Neural cell (in vitro differentiated cells): Measurements from ENCODE around the gene CFAP68. TPM values are rescaled to one million over a fixed set of nuclear protein-coding genes. Genes with fewer than 3 reads are reported as not detected.
A peak's percentile ranks its signal among the peaks of the same experiment; 100 is the strongest.

Experiments used
- H2AFZ ChIP-seq: fragments of 200-600, 300-800 bp; sonication (generic), shearing (Covaris generic); 2 replicates; pipeline ENCODE4 v1.6.0; 2014; ENCODE audit warnings: low read depth, mild to moderate bottlenecking, antibody characterized with exemption, low read length, moderate library complexity
- H3F3A ChIP-seq: fragments of 200-600 bp; shearing (Covaris generic); 2 replicates; pipeline ENCODE4 v1.6.1; 2016; ENCODE audit warnings: mild to moderate bottlenecking, moderate library complexity, mixed read lengths, antibody characterized with exemption, low read length; ENCODE audit not compliant: insufficient read depth, poor library complexity, severe bottlenecking
- H3K27ac ChIP-seq: fragments of 200-600, 300-800 bp; sonication (generic), shearing (Covaris generic); 2 replicates; pipeline ENCODE4 v1.5.1; 2014; ENCODE audit warnings: mild to moderate bottlenecking, low read length, moderate library complexity
- H3K27me3 ChIP-seq: fragments of 300-800, 200-600 bp; sonication (generic), shearing (Covaris generic); 2 replicates; pipeline ENCODE4 v1.6.0; 2014; ENCODE audit warnings: mild to moderate bottlenecking, low read depth, low read length, moderate library complexity; ENCODE audit not compliant: insufficient read depth
- H3K36me3 ChIP-seq: fragments of 300-800, 200-600 bp; sonication (generic), shearing (Covaris generic); 2 replicates; pipeline ENCODE4 v1.5.1; 2014; ENCODE audit warnings: mild to moderate bottlenecking, antibody characterized with exemption, low read length, moderate library complexity; ENCODE audit not compliant: insufficient read depth
- H3K4me2 ChIP-seq: fragments of 300-800, 200-600 bp; sonication (generic), shearing (Covaris generic); 2 replicates; pipeline ENCODE4 v1.6.0; 2014; ENCODE audit warnings: mild to moderate bottlenecking, low read length
- H3K4me3 ChIP-seq: fragments of 300-800, 200-600 bp; sonication (generic), shearing (Covaris generic); 2 replicates; pipeline ENCODE4 v1.5.1; 2014; ENCODE audit warnings: mild to moderate bottlenecking, low read length, moderate library complexity
- H3K79me2 ChIP-seq: fragments of 200-600 bp; shearing (Covaris generic); replicated peaks from 2 replicates; pipeline ENCODE4 v1.6.0; 2014; ENCODE audit warnings: mild to moderate bottlenecking, low read length, moderate library complexity; ENCODE audit not compliant: insufficient read depth
- H3K9ac ChIP-seq: fragments of 300-800, 200-600 bp; sonication (generic), shearing (Covaris generic); 2 replicates; pipeline ENCODE4 v1.6.1; 2016; ENCODE audit warnings: mild to moderate bottlenecking, low read length, mixed read lengths
- H3K9me2 ChIP-seq: fragments of 200-600 bp; shearing (Covaris generic); 2 replicates; pipeline ENCODE4 v1.6.1; 2016; ENCODE audit warnings: mild to moderate bottlenecking, low read length, mixed read lengths; ENCODE audit not compliant: insufficient read depth
- H3K9me3 ChIP-seq: fragments of 200-600, 300-800 bp; sonication (generic), shearing (Covaris generic); 2 replicates; pipeline ENCODE4 v1.6.1; 2016; ENCODE audit warnings: mild to moderate bottlenecking, mixed run types, low read length, moderate library complexity, mixed read lengths
- H4K20me1 ChIP-seq: fragments of 200-600 bp; shearing (Covaris generic); 2 replicates; pipeline ENCODE4 v1.6.1; 2016; ENCODE audit warnings: mild to moderate bottlenecking, mixed run types; ENCODE audit not compliant: insufficient read depth
- CTCF ChIP-seq: fragments of 450-650 bp; IDR thresholded peaks from 2 replicates; pipeline ENCODE4 v1.5.1; 2014; ENCODE audit warnings: antibody characterized with exemption, mild to moderate bottlenecking, moderate library complexity; ENCODE audit not compliant: poor library complexity, severe bottlenecking
- EP300 ChIP-seq: fragments of 450-650 bp; conservative IDR thresholded peaks from 2 replicates; pipeline ENCODE4 v1.6.1; 2014; ENCODE audit warnings: antibody characterized with exemption, mild to moderate bottlenecking, moderate library complexity; ENCODE audit not compliant: poor library complexity, severe bottlenecking
- EZH2 ChIP-seq: fragments of 200-600, 300-800 bp; shearing (Covaris generic), sonication (generic); IDR thresholded peaks from 2 replicates; pipeline ENCODE4 v1.6.1; 2014; ENCODE audit warnings: antibody characterized with exemption, low read length, borderline replicate concordance, mild to moderate bottlenecking; ENCODE audit not compliant: insufficient read depth, poor library complexity, severe bottlenecking
- MXI1 ChIP-seq: fragments of 450-650 bp; conservative IDR thresholded peaks from 2 replicates; pipeline ENCODE4 v1.6.1; 2014; ENCODE audit warnings: antibody characterized with exemption, mild to moderate bottlenecking; ENCODE audit not compliant: poor library complexity, severe bottlenecking
- POLR2AphosphoS5 ChIP-seq: IDR thresholded peaks from 2 replicates; pipeline ENCODE4 v1.6.1; 2012
- RAD21 ChIP-seq: fragments of 450-650 bp; conservative IDR thresholded peaks from 2 replicates; pipeline ENCODE4 v1.6.1; 2014; ENCODE audit warnings: antibody characterized with exemption, mild to moderate bottlenecking, moderate library complexity
- REST ChIP-seq: IDR thresholded peaks from 2 replicates; pipeline ENCODE4 v1.6.1; 2012; ENCODE audit warnings: borderline replicate concordance
- SMC3 ChIP-seq: fragments of 450-650 bp; conservative IDR thresholded peaks from 2 replicates; pipeline ENCODE4 v1.6.1; 2014; ENCODE audit warnings: antibody characterized with exemption, mild to moderate bottlenecking, moderate library complexity; ENCODE audit not compliant: poor library complexity
- TAF1 ChIP-seq: IDR thresholded peaks from 2 replicates; pipeline ENCODE4 v1.6.1; 2012; ENCODE audit warnings: low read depth
- polyA plus RNA-seq: library from polyadenylated mRNA; depleted of rRNA; stranded (reverse); fragments of >200 nt; gene quantifications from 2 replicates; pipeline ENCODE4 v1.2.3, GENCODE V29; 2014

Gene CFAP68
- polyA plus RNA-seq, 1 donor from 2014 or later: 28.1 TPM

GRCh38 chr11:111860257-111860656, 19.1 kb upstream of the CFAP68 start:
- Histone ChIP-seq H3K9ac (no peak overlapping the region), H3K9me3 (no peaks in the 10 kb centered on the region), H3K27me3 (no peaks in the 10 kb centered on the region), H3K4me2 (no peak overlapping the region), H3K36me3 (no peaks in the 10 kb centered on the region), H3K4me3 (no peak overlapping the region), H3K79me2 (no peaks in the 10 kb centered on the region), H3K27ac (no peak overlapping the region), H3K9me2 (no peaks in the 10 kb centered on the region), H3F3A (no peaks in the 10 kb centered on the region), H4K20me1 (no peaks in the 10 kb centered on the region), H2AFZ (no peak overlapping the region)
- TF ChIP-seq POLR2AphosphoS5 (no peak), SMC3 (no peak), MXI1 (no peak), RAD21 (no peak), TAF1 (no peak), REST (no peak), EP300 (no peak), EZH2 (no peak), CTCF (no peak)

- H3F3A ChIP-seq: peaks cover 3% of the 10 kb centered on the region
- H3K4me2 ChIP-seq: peak overlapping the region; percentile 64
These were observed 9.2 kb upstream of the CFAP68 start for GRCh38 chr11:111870113-111870512.

More at GRCh38 chr11:111870113-111870512, 9.2 kb upstream of the CFAP68 start:
- Histone ChIP-seq H3K9ac (no peak overlapping the region), H3K9me3 (no peaks in the 10 kb centered on the region), H3K79me2 (peaks cover 16% of the 10 kb centered on the region), H2AFZ (no peak overlapping the region), H3K27me3 (no peaks in the 10 kb centered on the region), H4K20me1 (no peaks in the 10 kb centered on the region), H3K27ac (peak overlapping the region; percentile 80), H3K4me3 (peak overlapping the region; percentile 77), H3K36me3 (no peaks in the 10 kb centered on the region), H3K9me2 (no peaks in the 10 kb centered on the region)
- no peak for TF ChIP-seq REST
